Activated T-helper 1 cell treated with anti-CD3 and anti-CD28 coated beads, Interleukin-2, amount 50 U/mL, for 16 hours (primary cell): ENCODE measurements around the gene KRABD2.
"Not testable (repeated sequence)": the region's sequence is repeated elsewhere in the genome, so short reads cannot be mapped to it uniquely, and the experiment has no call there.

Experiments used
- DNase-seq, 2 donors: peaks; one replicate each; pipeline ENCODE4 v3.0.0-alpha.2; 2020; ENCODE audit warnings: low read depth in 1 of 2, low spot score in 1 of 2

KRABD2 gene

GRCh38 chr17:8362651-8363332 lies 13.7 kb downstream of the KRABD2 start:
- no peak for DNase-seq

- DNase-seq = no peak
Observed at GRCh38 chr17:8360751-8361150, 15.8 kb downstream of the KRABD2 start.

- DNase-seq = no peak
Observed at GRCh38 chr17:8360260-8360659, 16.2 kb downstream of the KRABD2 start.

- no peak for DNase-seq
Observed at GRCh38 chr17:8359769-8360168, 16.7 kb downstream of the KRABD2 start.

- no peak for DNase-seq
Observed at GRCh38 chr17:8357910-8358309, 18.6 kb downstream of the KRABD2 start.

GRCh38 chr17:8354236-8354635 lies 22.3 kb downstream of the KRABD2 start:
- no peak for DNase-seq

DNA sequence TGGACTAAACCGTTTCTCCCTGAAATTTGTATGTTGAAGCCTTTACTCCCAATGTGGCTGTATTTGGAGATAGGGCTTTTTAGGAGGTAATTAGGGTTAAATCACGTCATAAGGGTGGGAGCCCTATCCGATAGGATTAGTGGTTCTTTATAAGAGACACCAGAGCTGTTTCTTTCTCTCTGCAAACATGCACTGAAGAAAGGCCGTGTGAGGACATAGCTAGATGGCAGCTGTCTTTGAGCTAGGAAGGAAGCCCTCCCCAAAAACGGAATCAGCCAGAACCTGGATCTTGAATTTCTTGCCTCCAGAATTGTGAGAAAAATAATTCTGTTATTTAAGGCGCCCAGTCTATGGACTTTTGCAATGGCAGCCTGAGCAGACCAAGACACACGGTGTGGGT lies 22.8 kb downstream of the KRABD2 start:
- no peak for DNase-seq

GRCh38 chr17:8350339-8350738 lies 26.2 kb downstream of the KRABD2 start:
- DNase-seq = no peak

GRCh38 chr17:8347001-8347400 lies 29.5 kb downstream of the KRABD2 start:
- DNase-seq = not testable (repeated sequence)

DNA sequence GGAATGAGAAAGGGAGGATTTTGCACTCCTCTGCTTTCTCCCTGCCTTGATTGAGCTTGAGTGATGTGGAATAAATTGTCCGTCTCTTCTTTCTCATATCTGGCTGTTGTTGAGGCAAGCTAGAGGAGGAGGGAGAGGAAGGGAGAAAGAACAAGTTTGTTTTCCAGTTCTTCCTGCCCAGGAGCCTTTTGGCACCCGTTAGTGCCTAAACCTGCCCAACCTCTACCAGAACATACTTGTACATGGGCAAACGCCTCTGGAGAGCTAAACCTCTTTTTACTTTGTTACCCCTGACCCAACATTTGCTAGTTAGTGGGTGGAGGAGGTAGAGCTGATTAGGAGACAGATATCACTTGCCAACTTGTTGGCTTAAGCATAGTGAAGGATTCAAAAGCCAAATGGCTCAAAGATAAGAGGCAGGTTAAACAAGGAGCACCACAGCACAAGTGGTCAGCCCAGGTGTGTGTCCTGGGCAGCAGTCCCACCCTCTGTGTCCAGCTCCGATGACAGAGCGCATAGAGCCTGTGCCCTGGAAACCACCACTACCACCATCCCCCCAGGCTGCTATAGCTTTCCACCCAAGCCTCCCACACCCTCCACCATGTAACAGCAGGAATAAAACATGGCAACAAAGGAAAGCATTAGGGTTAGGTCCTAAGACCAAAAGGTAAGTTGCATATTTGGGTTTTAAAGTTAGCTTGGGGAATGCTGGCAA lies 30.4 kb downstream of the KRABD2 start:
- no peak for DNase-seq

GRCh38 chr17:8345052-8345690 lies 31.3 kb downstream of the KRABD2 start:
- DNase-seq = no peak

DNA sequence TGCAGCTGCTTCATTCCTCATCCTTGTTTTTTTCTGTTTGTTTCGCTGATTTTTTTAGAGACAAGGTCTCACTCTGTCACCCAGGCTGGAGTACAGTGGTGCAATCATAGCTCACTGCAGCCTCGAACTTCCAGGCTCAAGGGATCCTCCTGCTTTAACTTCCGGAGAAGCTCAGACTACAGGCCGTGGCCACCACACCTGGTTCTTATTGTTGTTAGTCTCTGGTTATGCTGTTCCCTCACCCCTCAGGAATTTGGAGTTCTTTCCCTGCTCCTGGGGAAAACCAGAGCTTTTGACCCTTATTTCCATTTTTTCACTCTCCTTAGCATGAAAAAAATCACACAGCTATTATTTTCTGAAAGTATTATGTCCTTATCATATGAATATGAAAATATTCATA lies 35.0 kb downstream of the KRABD2 start:
- DNase-seq = no peak

DNA sequence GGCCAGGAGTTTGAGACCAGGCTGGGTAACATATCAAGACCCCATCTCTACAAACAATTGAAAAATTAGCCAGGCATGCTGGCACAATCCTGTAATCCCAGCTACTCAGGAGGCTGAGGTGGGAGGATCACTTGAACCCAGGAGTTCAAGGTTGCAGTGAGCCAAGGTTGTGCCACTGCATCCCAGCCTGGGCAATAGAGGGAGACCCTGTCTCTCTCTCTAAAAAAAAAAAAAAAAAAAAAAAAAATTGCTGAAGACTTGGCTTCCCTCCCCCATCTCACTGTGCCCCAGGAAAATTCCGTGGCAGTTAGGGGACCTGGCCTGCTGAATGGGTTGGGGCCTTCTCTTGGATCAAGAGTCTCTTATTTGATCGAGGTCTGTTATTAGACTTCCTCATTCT lies 37.0 kb downstream of the KRABD2 start, which contains the start of gene ODF4:
Gene ODF4, plus strand, starts transcription at position 301 of the 400 bp plus-strand sequence. CDS start 212 bp downstream, outside the sequence.
- no peak for DNase-seq

GRCh38 chr17:8338753-8339140 lies 37.8 kb downstream of the KRABD2 start:
- no peak for DNase-seq

DNA sequence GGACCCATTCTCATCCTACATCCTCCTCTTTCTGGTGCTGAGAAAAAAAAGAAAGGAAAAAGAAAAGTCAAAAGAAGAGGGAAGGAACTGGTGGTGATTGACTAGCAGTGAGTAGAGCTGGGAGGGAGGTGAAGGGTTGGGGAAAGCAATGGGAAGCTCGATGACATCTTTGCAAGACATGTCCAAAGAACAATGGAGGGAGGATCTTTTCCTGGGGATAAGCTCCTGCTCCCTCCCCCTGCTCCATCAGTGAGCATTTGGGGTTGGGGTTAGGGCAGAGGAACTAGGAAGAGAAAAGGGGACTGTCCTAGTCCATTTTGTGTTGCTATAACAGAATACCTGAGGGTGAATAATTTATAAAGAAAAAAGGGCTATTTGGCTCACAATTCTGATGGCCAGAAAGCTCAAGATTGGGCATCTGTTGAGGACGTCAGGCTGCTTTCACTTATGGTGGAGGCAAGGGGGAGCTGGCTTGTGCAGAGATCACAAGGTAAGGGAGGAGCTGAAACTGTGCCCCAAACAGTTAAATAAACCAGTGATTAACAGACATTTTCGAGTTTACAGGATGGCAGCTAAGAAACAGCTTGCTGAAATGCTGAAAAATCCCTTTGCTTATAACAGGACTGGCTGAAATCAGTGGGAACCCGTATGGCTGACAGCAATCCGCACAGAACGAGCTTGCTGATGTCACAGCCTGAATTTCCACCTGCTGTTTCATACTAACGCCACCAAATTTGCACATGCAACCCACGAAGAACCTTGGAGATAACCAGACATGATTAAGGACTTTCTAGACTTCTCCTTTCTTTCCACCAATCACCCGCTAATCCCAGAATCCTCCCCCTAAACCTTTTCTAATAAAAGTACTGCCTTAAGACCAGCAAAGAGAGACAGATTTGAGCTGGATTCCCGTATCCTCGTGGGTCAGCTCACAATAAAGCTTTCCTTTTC lies 38.4 kb downstream of the KRABD2 start:
- DNase-seq = no peak

DNA sequence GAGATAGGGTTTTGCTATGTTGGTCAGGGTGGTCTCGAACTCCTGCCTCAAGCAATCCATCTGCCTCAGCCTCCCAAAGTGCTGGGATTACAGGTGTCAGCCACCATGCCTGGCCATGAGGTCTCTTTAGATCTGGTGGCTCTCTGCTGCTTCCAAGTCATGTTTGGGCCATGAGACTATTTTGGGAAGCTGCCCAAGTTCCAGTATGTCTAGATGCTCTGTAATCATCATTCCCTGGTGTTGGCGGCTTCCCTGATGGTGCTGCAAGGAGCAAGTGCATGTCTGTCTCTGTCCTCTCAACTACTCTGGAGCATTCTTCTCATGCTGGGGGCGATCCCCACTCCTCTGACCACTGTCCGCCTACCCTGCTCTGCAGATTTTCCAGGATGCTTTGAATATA lies 43.2 kb downstream of the KRABD2 start:
- DNase-seq = no peak

- DNase-seq = no peak
Observed at GRCh38 chr17:8332688-8333087, 43.8 kb downstream of the KRABD2 start.

DNA sequence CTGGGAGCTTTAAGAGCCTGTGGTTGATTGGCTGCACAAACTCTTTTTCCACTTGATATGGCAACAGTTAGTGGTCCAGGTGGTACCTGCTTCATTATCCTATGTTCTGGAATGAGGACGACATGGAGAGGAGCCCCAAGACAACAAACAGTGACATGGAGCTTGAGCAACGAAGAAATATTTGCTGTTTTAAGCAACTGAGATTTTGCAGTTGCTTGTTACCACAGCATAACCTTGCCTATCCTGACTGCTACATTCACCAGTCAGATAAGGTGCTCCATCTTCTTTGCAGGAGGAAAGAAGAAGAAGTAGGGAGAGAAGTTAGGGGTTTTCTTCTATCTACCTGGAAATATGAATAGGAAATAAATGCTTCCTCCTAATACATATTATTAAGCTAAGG lies 44.4 kb downstream of the KRABD2 start:
- DNase-seq = no peak

DNA sequence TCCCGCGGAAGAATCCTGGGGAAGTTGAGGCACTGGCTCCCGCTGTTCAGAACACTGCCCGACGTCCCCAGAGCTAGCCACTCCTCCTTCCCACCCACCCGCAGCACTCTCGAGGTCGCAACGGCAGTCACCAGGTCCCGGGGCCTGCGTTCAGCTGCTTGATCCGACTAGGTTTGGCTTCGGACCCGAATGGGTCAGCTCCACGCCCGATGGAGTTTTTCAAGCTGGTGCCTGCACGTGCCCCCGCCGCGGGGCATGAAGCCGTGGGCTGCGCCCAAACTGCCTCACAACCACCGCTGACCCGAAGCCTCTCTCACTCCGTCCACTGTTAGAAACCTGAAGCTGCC lies 49.2 kb downstream of the KRABD2 start:
- DNase-seq = no peak
